Superior temporal gyrus (tissue), 1 donor: ENCODE measurements around the gene DLEC1.

Source experiments
- DNase-seq: peaks from one replicate; pipeline ENCODE4 v3.0.0-alpha.2; 2016; ENCODE audit errors: extremely low spot score

The DLEC1 gene

DNA sequence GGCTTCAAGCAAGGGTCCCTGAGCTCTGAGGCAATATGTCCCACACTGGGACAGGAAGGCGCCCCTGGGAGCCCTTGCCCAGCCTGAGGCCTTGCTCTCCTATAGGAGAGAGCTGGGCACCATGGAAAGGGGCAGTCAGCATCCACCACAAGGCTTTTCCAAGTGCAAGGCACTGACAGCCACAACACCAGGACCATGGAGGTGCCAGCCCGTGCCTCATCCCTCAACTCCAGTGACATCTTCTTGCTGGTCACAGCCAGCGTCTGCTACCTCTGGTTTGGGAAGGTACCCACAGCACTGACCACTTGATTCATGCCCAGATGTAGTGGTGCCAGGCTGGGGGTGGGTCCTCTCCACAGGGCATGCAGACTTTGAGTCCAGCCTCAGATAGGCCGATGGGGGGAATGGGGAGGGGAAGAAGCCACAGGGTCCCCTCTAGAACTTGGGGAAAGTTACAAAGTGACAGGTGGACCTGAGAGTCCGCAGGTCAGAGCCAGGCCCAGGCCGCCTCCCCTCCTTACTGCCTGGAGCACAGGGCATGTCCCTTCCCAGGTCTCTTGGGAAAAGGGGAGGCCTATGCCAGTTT lies 36.6 kb upstream of the DLEC1 start:
- no peak for DNase-seq

DNA sequence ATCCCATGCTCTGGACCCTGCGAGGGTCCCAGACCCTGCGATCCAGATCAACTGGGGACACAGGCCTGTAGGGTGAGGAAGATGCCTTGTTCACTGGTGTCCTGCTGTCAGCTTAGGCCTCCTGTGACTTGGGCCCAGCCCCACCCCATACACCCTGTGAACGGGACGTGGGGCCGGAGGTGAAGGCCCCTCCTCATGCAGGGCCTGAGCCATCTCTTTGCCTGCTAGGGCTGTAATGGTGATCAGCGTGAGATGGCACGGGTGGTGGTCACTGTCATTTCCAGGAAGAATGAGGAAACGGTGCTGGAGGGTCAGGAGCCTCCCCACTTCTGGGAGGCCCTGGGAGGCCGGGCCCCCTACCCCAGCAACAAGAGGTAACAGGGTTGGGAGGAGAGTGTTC lies 36.1 kb upstream of the DLEC1 start:
- no peak for DNase-seq

DNA sequence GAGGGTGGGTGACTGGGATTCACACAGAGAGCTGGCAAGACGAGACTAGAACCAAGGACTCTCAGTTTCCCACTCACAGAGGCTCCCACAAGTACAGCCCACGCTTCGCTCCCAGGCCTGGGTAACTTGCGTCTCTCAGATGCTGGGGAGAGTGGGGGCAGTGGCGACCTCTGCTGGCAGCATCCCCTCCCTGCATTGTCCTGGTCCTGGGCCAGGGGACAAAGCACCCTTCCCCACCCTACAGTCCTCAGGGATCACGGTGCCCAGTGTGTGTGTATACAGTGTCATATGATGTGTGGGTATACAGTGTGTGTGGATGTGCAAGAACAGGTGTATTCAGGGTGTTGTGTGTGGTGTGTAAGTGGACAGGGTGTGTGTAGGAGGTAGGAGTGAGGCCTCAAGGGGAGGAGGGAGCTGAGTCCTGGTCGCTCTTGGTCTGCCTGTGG lies 35.6 kb upstream of the DLEC1 start:
- DNase-seq: peak; percentile 85

GRCh38 chr3:38003817-38004414 lies 35.1 kb upstream of the DLEC1 start:
- no peak for DNase-seq

DNA sequence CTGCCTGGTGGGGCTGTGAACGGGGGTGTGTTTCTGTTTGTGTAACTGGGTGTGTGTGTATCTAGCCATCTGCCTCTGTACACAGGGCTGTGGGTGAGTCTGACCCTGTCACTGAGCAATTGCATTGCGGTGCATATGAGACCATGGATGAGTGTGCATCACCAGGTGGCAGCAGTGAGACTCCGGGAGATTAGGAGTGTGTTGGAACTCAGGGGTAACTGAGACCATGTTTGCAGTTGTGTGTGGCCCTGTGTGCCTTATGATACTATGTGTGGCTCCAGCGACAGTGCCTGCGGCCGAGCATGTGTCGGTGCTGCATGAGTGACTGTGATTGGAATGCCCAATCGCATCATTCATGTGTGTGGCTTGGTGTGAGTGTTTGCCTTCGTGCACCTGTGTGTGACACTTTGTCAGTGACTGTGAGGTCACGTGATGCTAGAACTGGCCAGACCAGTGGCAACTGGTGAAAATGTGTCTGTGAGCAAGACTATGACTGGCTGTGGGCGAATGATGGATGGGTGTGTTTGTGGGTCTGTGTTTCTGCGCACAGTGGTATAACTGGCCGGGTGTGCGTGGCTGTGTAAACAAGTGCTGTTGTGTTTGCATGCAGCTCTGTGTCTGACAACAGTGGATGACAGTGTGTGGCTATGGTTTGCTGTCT lies 34.5 kb upstream of the DLEC1 start:
- peak; percentile 94 for DNase-seq

DNA sequence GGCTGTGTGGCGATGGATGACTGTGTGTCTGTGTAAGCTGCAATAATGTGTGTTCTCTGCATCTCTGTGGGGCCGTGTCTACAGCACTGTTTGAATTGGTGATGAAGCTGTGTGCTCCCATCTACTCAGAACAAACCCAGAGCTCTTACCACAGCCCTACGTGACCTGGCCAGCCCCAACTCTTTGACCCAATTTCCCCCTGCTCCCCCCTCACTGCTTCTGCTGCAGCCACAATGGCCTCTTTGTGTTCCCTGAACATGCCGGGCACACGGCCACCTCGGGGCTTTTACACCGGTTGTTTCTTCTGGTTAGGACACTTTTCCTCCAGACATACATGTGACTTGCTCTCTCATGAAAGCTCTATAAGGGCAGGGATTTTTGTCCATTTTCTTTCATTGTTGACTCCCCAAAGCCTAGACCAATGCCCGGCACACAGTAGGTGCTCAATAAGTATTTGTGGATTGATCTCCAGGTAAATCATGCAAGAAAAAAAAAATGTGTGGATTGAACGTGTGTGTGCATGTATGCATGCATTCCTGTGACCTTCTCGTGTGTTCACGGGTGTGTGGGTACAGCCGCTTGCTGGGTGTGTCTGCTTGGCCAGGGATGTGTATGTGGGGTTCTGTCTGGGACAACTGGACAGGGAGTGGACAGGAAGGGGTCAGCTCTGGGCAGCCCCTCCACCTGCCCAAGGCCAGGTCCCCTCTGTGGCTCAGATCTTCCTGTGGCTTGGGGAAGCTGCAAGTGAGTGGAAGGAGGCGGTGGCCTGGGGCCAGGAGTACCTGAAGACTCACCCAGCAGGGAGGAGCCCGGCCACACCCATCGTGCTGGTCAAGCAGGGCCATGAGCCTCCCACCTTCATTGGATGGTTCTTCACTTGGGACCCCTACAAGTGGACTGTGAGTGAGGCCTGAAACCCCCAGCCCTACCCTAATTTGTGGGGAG lies 33.7 kb upstream of the DLEC1 start:
- DNase-seq: peak; percentile 94

- DNase-seq: no peak
These were observed 33.0 kb upstream of the DLEC1 start for GRCh38 chr3:38006031-38006430.

DNA sequence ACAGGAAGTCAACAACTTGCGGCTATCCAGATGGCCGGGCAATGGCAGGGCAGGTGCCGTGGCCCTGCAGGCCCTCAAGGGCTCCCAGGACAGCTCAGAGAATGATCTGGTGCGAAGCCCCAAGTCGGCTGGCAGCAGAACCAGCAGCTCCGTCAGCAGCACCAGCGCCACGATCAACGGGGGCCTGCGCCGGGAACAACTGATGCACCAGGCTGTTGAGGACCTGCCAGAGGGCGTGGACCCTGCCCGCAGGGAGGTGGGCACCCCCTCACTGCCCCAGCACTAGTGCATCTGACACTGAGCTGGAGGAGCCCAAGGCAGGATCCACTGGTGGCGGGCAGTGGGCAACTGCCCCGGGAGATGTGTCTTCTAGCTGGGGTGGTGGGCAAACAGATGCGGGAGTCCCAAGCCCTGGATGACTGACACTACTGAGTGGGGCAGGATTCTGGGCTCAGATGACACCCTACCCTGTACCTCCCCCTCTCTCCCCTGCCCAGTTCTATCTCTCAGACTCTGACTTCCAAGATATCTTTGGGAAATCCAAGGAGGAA lies 32.5 kb upstream of the DLEC1 start:
- no peak for DNase-seq

DNA sequence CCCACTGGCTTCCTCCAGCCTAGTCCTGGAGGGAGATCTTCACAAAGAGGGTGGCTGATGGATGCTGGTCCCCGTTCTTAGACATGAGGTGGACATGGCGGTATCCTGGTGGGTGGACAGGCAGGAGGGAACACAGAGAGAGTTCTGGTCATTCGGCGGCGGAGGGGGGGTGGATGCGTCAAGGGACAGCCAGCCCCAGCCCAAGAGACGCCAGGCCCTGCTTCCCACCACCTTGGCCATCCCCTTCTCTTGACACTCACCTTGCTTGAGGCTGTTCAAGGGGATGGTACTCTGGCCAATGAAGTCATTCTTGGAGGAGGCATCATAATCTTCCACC lies 31.3 kb upstream of the DLEC1 start:
- DNase-seq: no peak

GRCh38 chr3:38008191-38008701 lies 30.8 kb upstream of the DLEC1 start:
- DNase-seq: no peak

DNA sequence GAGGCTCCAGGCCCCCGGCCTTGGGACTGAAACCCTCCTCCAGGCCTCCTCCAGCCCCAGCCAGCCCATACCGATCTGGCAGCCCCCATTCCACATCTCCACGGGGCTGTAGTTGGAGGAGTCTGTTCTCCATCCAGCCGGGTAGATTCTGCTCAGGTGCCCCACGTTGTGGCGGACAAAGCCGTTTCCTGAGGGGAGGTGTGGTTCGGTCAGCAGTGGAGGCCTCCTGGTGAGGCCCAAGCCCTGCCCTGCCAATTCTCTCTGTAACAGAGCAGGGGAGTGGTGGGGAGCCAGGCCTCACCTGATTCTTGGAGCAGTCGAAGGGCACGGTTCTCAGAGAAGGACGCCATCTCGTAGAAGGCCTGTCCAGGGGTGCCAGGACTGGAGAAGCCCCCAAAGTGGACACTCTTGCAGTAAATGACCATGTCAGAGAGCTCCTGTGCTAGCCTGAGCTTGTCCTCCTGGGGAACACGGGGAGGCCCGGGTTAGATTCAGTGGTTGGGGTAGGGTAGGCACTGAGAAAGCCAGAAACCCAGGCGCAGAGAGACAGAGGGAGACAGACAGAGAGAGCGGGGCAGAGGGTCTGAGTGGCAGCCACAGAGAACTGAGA lies 29.9 kb upstream of the DLEC1 start:
- no peak for DNase-seq

GRCh38 chr3:38009807-38010591 lies 29.0 kb upstream of the DLEC1 start:
- DNase-seq: no peak

GRCh38 chr3:38011111-38011510 lies 27.9 kb upstream of the DLEC1 start:
- no peak for DNase-seq

DNA sequence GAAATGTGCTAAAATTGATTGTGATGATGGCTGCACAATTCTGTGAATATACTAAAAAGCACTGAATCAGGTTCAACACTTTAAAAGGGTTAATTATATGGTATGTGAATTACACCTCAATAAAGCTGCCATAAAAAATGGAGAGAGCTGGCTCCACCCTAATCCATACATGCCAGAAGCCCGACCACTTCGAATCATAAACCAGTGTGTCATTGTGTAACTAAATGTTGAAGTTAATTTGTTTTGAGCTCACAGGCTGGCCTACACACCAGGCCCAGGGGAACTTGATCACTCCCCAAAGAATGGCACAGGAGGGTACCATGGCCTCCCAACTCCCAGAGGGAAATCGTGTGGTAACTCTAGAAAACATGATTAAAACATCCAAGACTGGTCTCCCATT lies 23.5 kb upstream of the DLEC1 start:
- DNase-seq: no peak

- no peak for DNase-seq
These were observed 23.0 kb upstream of the DLEC1 start for GRCh38 chr3:38015984-38016383.

DNA sequence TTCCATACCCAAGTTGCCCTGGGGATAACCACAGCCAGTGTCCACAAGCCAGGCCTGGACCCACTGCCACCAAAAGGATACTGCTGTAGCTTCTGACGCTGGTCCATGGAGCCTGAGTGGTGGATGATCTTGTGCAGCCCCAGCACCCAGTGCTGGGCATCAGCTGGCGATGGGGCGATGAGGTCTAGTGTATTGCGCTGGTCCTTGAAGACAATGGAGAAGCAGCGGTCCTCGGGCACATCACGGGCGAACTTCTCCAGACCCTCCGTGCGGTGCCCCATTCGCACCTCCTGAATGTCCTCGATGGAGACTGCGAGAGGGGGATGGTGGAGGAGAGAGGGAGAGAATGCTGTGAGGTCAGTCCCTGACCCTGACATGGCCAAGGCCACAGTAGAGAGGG lies 22.6 kb upstream of the DLEC1 start:
- DNase-seq: no peak

DNA sequence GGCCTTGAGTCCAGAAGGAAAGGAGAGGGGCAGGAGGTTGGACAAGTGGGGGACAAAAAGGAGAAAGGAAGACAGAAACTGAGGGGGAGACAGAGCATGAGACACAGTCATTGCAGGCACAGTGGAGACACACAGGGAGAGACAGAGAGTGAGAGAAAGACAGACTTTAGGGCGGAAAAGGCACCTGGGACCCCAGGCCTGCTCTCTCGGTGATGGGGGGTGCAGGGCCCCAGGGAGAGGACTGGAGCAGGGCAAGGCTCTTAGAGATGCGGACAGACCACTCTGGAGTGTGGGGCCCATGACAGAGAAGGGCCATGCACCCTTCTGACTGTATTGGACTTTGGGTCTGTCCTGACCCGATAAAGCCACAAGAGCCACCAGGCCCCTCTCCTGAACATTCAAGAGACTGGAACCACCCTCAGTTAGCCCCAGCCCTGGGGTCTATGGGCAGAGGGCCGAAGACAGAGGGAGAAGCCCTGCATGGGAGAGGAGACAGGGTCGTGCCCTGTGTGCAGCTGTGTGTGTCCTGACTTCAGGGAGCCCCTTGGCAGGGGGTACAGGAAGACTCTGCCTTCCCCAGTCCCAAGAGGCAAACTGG lies 22.1 kb upstream of the DLEC1 start:
- no peak for DNase-seq

- DNase-seq: no peak
These were observed 21.3 kb upstream of the DLEC1 start for GRCh38 chr3:38017445-38018295.
